Sigmoid colon (tissue), 7 donors: ENCODE measurements around the gene KLF6. TPM values are rescaled to one million over a fixed set of nuclear protein-coding genes. Genes with fewer than 3 reads are reported as not detected.

ENCODE experiments used
- DNase-seq: peaks from one replicate; pipeline ENCODE4 v3.0.0-alpha.2; 2019
- H3K27ac ChIP-seq, 4 donors: fragments of 200-600 bp; sonication (generic); one replicate each; pipeline ENCODE4 v1.5.1; 2016 to 2019; ENCODE audit warnings: mild to moderate bottlenecking in 1 of 4
- H3K27me3 ChIP-seq, 3 donors: fragments of 200-600 bp; sonication (generic); one replicate each; pipeline ENCODE4 v1.5.1; 2019; ENCODE audit warnings: mild to moderate bottlenecking in 1 of 3
- H3K36me3 ChIP-seq, 4 donors: fragments of 200-600 bp; sonication (generic); one replicate each; pipeline ENCODE4 v1.5.1; 2016 to 2019
- H3K4me1 ChIP-seq, 4 donors: fragments of 200-600 bp; sonication (generic); one replicate each; pipeline ENCODE4 v1.5.1; 2017 to 2019
- H3K4me3 ChIP-seq, 4 donors: fragments of 200-600 bp; sonication (generic); one replicate each; pipeline ENCODE4 v1.5.1; 2017 to 2019; ENCODE audit warnings: mild to moderate bottlenecking in 2 of 4, moderate library complexity in 1 of 4
- H3K9me3 ChIP-seq, 4 donors: fragments of 200-600 bp in 3 of 4; sonication (generic) in 3 of 4; one replicate each; pipeline versions ENCODE4 v1.5.1 to v1.6.1; 2013 to 2019
- EP300 ChIP-seq, 4 donors: sonication (generic); formaldehyde crosslinking; IDR thresholded peaks; one replicate each; pipeline ENCODE4 v1.6.1; 2017; ENCODE audit warnings: antibody characterized with exemption in 4 of 4
- POLR2A ChIP-seq, 2 donors: fragments of 450-650 bp; IDR thresholded peaks; one replicate each; pipeline ENCODE4 v1.6.1; 2016; ENCODE audit warnings: antibody characterized with exemption in 2 of 2, mild to moderate bottlenecking in 2 of 2, moderate library complexity in 2 of 2
- POLR2AphosphoS5 ChIP-seq, 4 donors: sonication (generic); formaldehyde crosslinking; IDR thresholded peaks; one replicate each; pipeline ENCODE4 v1.6.1; 2017; ENCODE audit warnings: antibody characterized with exemption in 4 of 4
- WGBS, 2 donors: extraction: QIAGEN DNeasy Blood & Tissue Kit; methylation state at CpG; one replicate each; pipeline ENCODE4 v1.1.7; 2013; 5-methylcytosine and 5-hydroxymethylcytosine counted together
- intact Hi-C: fragments of 100-400 bp; cut with DNase I; formaldehyde crosslinking; loops from one replicate; pipeline ENCODE4 v1.15.1; 2023
- polyA plus RNA-seq, 3 donors: library from polyadenylated mRNA; stranded (reverse); fragments of 200-250 nt; gene quantifications; one replicate each; pipeline ENCODE4 v1.2.3, GENCODE V29; 2013
- total RNA-seq, 4 donors: library from RNA; depleted of rRNA; stranded (reverse); fragments of >200 nt; gene quantifications; one replicate each; pipeline ENCODE4 v1.1.0, GENCODE V29; 2016
- TF ChIP-seq, protein P1 (sequence below), 4 experiments: fragments of 450-650 bp in 3 of 4; fragments of 200-600 bp in 1 of 4; IDR thresholded peaks; one replicate each; pipeline ENCODE4 v1.5.1; 2016 to 2019; ENCODE audit warnings: antibody characterized with exemption in 4 of 4, mild to moderate bottlenecking in 3 of 4, moderate library complexity in 2 of 4
- donor health status: healthy with polysubstance abuse.
- donor health status: Bipolar disorder and iron deficiency.
- donor health status: healthy.

Gene KLF6
- total RNA-seq = 100 to 1,000 TPM in 2 of 4 donors, 10 to 100 TPM in 2; 50.3 to 116 (median 85.8) TPM
- polyA plus RNA-seq = 100 to 1,000 TPM in 1 of 3 donors, 10 to 100 TPM in 2; 73.3 to 137 (median 91.6) TPM

DNA sequence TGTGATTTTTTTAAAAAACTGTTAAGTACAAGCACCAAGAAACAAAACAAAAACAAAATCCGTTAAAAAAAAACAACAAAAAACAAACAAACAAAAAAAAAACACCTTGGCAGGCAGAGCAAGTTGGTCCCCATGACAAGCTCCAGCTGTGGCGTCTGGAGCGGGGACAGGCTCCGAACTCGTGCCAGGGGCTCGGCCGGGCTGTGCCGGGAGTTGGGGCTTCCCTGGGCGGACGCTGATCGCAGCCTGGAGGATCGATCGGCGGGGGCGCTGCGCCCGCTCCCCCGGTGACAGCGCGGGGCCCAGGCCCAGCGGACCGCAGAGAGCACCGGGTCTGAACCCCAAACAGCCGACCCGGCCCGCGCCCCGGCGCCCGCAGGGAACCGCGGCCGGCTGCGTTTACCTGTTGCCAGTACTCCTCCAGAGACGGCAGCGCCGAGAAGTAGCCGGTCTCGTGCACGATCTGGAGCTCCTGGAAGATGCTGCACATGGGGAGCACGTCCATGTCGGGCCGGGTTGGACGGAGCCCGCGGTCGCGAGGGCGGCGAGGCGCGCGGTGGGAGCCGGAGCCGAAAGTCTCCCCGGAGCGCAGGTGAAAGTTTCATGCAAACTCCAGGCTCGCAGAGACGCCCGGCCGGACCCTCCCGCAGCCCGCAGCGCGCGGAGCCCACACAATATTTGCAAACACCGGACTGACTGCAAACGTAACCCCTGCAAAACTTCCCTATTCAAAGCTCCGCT lies at the start of gene KLF6:
Gene KLF6, minus strand, starts transcription at position 700 of the 741 bp plus-strand sequence. Its CDS starts 195 bp downstream, at position 505.
- Histone ChIP-seq H3K27ac (peak within 1 kb of the TSS; percentile 98 to 100 (median 100)), H3K4me3 (peak within 1 kb of the TSS; percentile 73 to 97 (median 90)), H3K4me1 (peaks cover 0 to 27% (median 24%) of the 10 kb centered on the region in 4 donors), H3K27me3 (no peaks in the 10 kb centered on the region), H3K9me3 (no peaks in the 10 kb centered on the region), H3K36me3 (peaks cover 11 to 24% (median 20%) of the 10 kb centered on the region in 4 donors)
- intact Hi-C loops = loop anchor here (1.0 to 5.0 kb wide), 9 partner anchors 68 to 878 kb away; no protein-coding TSS in a partner anchor
- DNase-seq = peak; percentile 81
- WGBS, 2 donors = 0% methylated on average over 69 of the region's 69 CpGs
- peak; percentile 56 to 65 for TF ChIP-seq POLR2A (IDR thresholded peaks at IDR 0.05)
- TF ChIP-seq, protein P1, sequence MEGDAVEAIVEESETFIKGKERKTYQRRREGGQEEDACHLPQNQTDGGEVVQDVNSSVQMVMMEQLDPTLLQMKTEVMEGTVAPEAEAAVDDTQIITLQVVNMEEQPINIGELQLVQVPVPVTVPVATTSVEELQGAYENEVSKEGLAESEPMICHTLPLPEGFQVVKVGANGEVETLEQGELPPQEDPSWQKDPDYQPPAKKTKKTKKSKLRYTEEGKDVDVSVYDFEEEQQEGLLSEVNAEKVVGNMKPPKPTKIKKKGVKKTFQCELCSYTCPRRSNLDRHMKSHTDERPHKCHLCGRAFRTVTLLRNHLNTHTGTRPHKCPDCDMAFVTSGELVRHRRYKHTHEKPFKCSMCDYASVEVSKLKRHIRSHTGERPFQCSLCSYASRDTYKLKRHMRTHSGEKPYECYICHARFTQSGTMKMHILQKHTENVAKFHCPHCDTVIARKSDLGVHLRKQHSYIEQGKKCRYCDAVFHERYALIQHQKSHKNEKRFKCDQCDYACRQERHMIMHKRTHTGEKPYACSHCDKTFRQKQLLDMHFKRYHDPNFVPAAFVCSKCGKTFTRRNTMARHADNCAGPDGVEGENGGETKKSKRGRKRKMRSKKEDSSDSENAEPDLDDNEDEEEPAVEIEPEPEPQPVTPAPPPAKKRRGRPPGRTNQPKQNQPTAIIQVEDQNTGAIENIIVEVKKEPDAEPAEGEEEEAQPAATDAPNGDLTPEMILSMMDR (IDR thresholded peaks at IDR 0.05) = no peak
- no peak for TF ChIP-seq EP300 (IDR thresholded peaks at IDR 0.05)
- peak in 3 of 4 donors; percentile 45 to 86 (median 77) for TF ChIP-seq POLR2AphosphoS5 (IDR thresholded peaks at IDR 0.05)

DNA sequence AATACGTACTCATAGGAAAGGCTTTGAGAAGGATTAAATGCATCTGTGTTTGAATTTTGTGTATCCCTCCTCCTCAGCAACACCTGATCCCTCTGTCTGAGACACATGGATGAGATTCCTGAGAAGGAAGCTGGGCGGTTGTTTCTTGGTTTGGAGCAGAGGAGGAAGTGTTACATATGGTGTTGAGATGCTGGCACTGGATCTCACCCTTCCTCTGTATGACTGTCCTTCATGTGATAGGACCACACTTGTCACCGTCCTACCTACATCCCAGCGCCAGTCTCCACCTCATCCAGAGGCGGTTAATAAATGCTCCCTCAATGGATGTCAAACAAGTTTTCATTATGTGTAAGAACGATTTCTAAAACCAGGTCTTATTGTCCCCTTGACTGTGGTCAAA lies 49.4 kb upstream of the KLF6 start:
- TF ChIP-seq POLR2AphosphoS5 (IDR thresholded peaks at IDR 0.05) = no peak
- TF ChIP-seq POLR2A (IDR thresholded peaks at IDR 0.05) = no peak
- TF ChIP-seq EP300 (IDR thresholded peaks at IDR 0.05) = no peak
- TF ChIP-seq, protein P1 (IDR thresholded peaks at IDR 0.05) = no peak
- H3K4me3 ChIP-seq = no peak overlapping the region
- intact Hi-C loops = no loop called here
- H3K36me3 ChIP-seq = no peaks in the 10 kb centered on the region
- DNase-seq = no peak
- peaks cover 0 to 20% (median 16%) of the 10 kb centered on the region in 4 donors for H3K4me1 ChIP-seq
- 95% methylated on average over 6 of the region's 6 CpGs for WGBS, 2 donors
- H3K9me3 ChIP-seq = no peaks in the 10 kb centered on the region
- H3K27me3 ChIP-seq = no peaks in the 10 kb centered on the region
- no peak overlapping the region for H3K27ac ChIP-seq

DNA sequence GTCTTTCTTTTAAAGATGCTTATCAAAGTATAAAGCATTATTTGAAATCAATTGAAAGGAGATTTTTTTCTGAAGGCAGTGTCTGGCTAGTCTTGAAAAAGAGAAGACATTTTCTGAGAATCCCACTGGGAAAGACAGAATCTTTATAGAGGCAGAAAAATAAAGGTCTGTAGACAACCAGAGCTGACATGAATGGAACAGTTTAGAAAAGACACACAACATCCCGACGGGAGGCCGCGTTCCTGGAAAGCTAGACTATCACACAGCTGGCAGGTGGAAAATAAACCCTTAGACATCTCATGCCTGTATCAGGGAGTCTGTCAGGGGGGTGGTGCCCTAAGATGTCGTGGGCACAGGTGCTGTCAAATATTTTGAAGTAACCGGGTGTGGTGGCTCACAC lies 48.0 kb upstream of the KLF6 start:
- Histone ChIP-seq H3K4me1 (peaks cover 0 to 24% (median 19%) of the 10 kb centered on the region in 4 donors), H3K36me3 (no peaks in the 10 kb centered on the region), H3K27me3 (no peaks in the 10 kb centered on the region), H3K4me3 (no peak overlapping the region), H3K9me3 (no peaks in the 10 kb centered on the region), H3K27ac (no peak overlapping the region)
- TF ChIP-seq, protein P1 (IDR thresholded peaks at IDR 0.05) = no peak
- TF ChIP-seq POLR2AphosphoS5 (IDR thresholded peaks at IDR 0.05) = no peak
- WGBS, 2 donors = 89 to 96% methylated on average over 6 of the region's 6 CpGs
- intact Hi-C loops = no loop called here
- DNase-seq = no peak

DNA sequence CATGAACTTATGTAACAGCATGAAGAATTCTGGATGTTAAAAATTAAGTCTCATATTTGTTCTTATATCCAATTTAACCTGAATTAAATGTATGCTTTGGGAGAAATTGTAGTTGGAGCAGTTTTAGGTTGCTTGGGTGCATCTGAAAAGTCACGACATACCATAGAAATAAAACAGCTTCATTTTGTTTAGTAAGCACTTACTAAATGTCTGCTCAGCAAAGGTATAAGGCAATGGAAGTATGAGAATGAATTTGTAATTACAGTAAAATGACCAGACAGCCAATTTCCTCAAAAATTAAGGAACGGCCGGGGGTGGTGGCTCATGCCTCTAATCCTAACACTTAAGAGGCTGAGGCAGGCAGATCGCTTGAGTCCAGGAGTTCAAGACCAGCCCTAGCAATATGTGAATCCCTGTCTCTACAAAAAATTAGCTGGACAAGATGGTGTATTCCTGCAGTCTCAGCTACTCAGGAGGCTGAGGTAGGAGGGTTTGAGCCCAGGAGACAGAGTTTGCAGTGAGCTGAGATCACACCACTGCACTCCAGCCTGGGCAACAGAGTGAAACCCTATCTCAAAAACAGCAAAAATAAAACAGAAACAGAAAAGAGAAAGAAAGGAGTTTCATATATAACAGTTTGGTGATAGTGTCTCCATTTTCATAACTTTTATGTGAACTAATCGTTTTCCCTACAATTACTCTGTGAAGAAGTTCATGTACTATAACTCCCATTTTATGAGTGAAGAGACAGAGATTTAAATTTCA lies 47.2 kb upstream of the KLF6 start:
- intact Hi-C loops = no loop called here
- H3K4me1 ChIP-seq = peaks cover 0 to 24% (median 19%) of the 10 kb centered on the region in 4 donors
- TF ChIP-seq EP300 (IDR thresholded peaks at IDR 0.05) (no peak), POLR2AphosphoS5 (IDR thresholded peaks at IDR 0.05) (no peak), POLR2A (IDR thresholded peaks at IDR 0.05) (no peak)
- TF ChIP-seq, protein P1 (IDR thresholded peaks at IDR 0.05) = no peak
- no peaks in the 10 kb centered on the region for H3K27me3 ChIP-seq
- H3K9me3 ChIP-seq = no peaks in the 10 kb centered on the region
- H3K36me3 ChIP-seq = no peaks in the 10 kb centered on the region
- no peak overlapping the region for H3K27ac ChIP-seq
- no peak for DNase-seq
- WGBS, 2 donors = 88 to 89% methylated on average over 5 of the region's 5 CpGs
- H3K4me3 ChIP-seq = no peak overlapping the region
